Measurements from ENCODE around the gene TMEM260. TPM values are rescaled to one million over a fixed set of nuclear protein-coding genes. Genes with fewer than 3 reads are reported as not detected.
"Not testable (repeated sequence)": the region's sequence is repeated elsewhere in the genome, so short reads cannot be mapped to it uniquely, and the experiment has no call there.

Gene TMEM260
- total RNA-seq, 1 donor from 2014 or later, result 15.9 TPM

- intact Hi-C loops (cut with micrococcal nuclease), result no loop called here
- no peak for DNase-seq (ENCODE audit: low spot score)
Measured at GRCh38 chr14:56661478-56661877, 81.9 kb downstream of the TMEM260 start.

GRCh38 chr14:56664811-56665421 is 85.3 kb downstream of the TMEM260 start:
- intact Hi-C loops (cut with micrococcal nuclease), result no loop called here
- Mint-ChIP-seq H3K27me3 (ENCODE audit: low read depth) (no peaks in the 10 kb centered on the region), H3K9me3 (peaks cover 10% of the 10 kb centered on the region), H3K27ac (no peak overlapping the region), H3K4me3 (ENCODE audit: low read depth) (no peak overlapping the region), H3K36me3 (ENCODE audit: low read depth) (no peaks in the 10 kb centered on the region), H3K4me1 (ENCODE audit: low read depth) (no peaks in the 10 kb centered on the region)
- DNase-seq (ENCODE audit: low spot score), result no peak

More at GRCh38 chr14:56661478-56661877, 81.9 kb downstream of the TMEM260 start:
- H3K27ac Mint-ChIP-seq, result no peak overlapping the region
- H3K4me1 Mint-ChIP-seq (ENCODE audit: low read depth), result no peaks in the 10 kb centered on the region
- no peaks in the 10 kb centered on the region for H3K27me3 Mint-ChIP-seq (ENCODE audit: low read depth)
- no peak overlapping the region for H3K4me3 Mint-ChIP-seq (ENCODE audit: low read depth)
- H3K9me3 Mint-ChIP-seq, result peaks cover 4% of the 10 kb centered on the region
- H3K36me3 Mint-ChIP-seq (ENCODE audit: low read depth), result no peaks in the 10 kb centered on the region

GRCh38 chr14:56666294-56666693 is 86.7 kb downstream of the TMEM260 start:
- Mint-ChIP-seq H3K36me3 (ENCODE audit: low read depth) (no peaks in the 10 kb centered on the region), H3K4me3 (ENCODE audit: low read depth) (no peak overlapping the region), H3K4me1 (ENCODE audit: low read depth) (no peaks in the 10 kb centered on the region), H3K27me3 (ENCODE audit: low read depth) (no peaks in the 10 kb centered on the region), H3K27ac (no peak overlapping the region), H3K9me3 (peaks cover 10% of the 10 kb centered on the region)
- no peak for DNase-seq (ENCODE audit: low spot score)
- intact Hi-C loops (cut with micrococcal nuclease), result no loop called here

GRCh38 chr14:56666716-56667115 is 87.1 kb downstream of the TMEM260 start:
- no peaks in the 10 kb centered on the region for H3K27me3 Mint-ChIP-seq (ENCODE audit: low read depth)
- no peak overlapping the region for H3K27ac Mint-ChIP-seq
- no peak overlapping the region for H3K4me3 Mint-ChIP-seq (ENCODE audit: low read depth)
- DNase-seq (ENCODE audit: low spot score), result no peak
- no peaks in the 10 kb centered on the region for H3K4me1 Mint-ChIP-seq (ENCODE audit: low read depth)
- H3K9me3 Mint-ChIP-seq, result peaks cover 10% of the 10 kb centered on the region
- intact Hi-C loops (cut with micrococcal nuclease), result no loop called here
- no peaks in the 10 kb centered on the region for H3K36me3 Mint-ChIP-seq (ENCODE audit: low read depth)

- H3K27ac Mint-ChIP-seq; intact Hi-C loops (cut with micrococcal nuclease); H3K27me3 Mint-ChIP-seq (ENCODE audit: low read depth); H3K4me1 Mint-ChIP-seq (ENCODE audit: low read depth); H3K36me3 Mint-ChIP-seq (ENCODE audit: low read depth); H3K4me3 Mint-ChIP-seq (ENCODE audit: low read depth); DNase-seq (ENCODE audit: low spot score): not testable (repeated sequence)
- peaks cover 10% of the 10 kb centered on the region for H3K9me3 Mint-ChIP-seq
Measured at GRCh38 chr14:56667290-56667689, 87.7 kb downstream of the TMEM260 start.

GRCh38 chr14:56676042-56676441 is 96.4 kb downstream of the TMEM260 start:
- Mint-ChIP-seq H3K36me3 (ENCODE audit: low read depth) (no peaks in the 10 kb centered on the region), H3K27ac (no peak overlapping the region), H3K9me3 (no peaks in the 10 kb centered on the region), H3K27me3 (ENCODE audit: low read depth) (no peaks in the 10 kb centered on the region), H3K4me1 (ENCODE audit: low read depth) (no peaks in the 10 kb centered on the region), H3K4me3 (ENCODE audit: low read depth) (no peak overlapping the region)
- DNase-seq (ENCODE audit: low spot score), result no peak
- intact Hi-C loops (cut with micrococcal nuclease), result no loop called here

GRCh38 chr14:56678838-56679237 is 99.2 kb downstream of the TMEM260 start:
- no peaks in the 10 kb centered on the region for H3K36me3 Mint-ChIP-seq (ENCODE audit: low read depth)
- H3K4me3 Mint-ChIP-seq (ENCODE audit: low read depth), result no peak overlapping the region
- H3K9me3 Mint-ChIP-seq, result no peaks in the 10 kb centered on the region
- H3K27me3 Mint-ChIP-seq (ENCODE audit: low read depth), result no peaks in the 10 kb centered on the region
- no peaks in the 10 kb centered on the region for H3K4me1 Mint-ChIP-seq (ENCODE audit: low read depth)
- H3K27ac Mint-ChIP-seq, result no peak overlapping the region
- intact Hi-C loops (cut with micrococcal nuclease), result no loop called here
- DNase-seq (ENCODE audit: low spot score), result no peak

DNA sequence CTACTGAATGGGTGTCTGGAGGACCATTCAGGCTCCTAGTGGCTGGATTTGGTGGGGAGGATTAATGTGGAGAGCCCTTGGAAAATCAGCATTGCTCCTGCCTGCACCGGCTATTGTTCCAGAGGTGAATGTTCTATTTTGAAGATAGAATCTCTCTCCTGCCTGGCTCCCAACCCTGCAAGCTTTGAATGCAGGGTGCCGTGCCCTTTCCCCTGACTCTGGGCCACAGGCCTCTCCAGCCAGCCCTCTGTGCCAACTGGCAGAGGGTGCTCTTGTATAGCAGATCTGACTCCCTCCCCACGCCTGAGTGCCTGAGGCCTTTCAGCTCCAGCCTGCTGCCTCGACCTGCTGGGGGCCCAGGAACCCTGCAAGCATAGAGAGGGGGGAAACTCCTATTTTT is 106.8 kb downstream of the TMEM260 start:
- Mint-ChIP-seq H3K4me3 (ENCODE audit: low read depth) (no peak overlapping the region), H3K9me3 (no peaks in the 10 kb centered on the region), H3K27me3 (ENCODE audit: low read depth) (no peaks in the 10 kb centered on the region), H3K4me1 (ENCODE audit: low read depth) (no peaks in the 10 kb centered on the region), H3K27ac (no peak overlapping the region), H3K36me3 (ENCODE audit: low read depth) (no peaks in the 10 kb centered on the region)
- intact Hi-C loops (cut with micrococcal nuclease), result no loop called here
- no peak for DNase-seq (ENCODE audit: low spot score)

DNA sequence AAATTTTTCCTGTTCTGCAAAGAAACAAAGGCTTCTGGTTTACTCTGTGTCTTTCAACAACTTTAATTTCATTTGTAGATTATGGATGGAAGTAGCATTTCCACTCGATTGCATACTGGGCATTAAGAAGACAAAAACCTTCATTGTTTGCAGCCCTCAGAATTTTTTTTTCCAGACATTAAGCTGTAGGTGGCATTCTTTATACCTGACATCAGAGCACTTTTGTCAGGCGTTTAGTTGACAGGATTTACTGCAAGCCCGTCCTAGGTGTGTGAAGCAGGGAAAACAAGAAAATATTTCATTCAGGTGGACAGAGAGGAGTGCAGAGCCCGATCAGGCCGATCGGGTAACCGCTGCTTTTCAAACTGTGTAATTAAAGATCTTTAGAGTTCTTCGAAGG is 107.5 kb downstream of the TMEM260 start:
- Mint-ChIP-seq H3K4me3 (ENCODE audit: low read depth) (no peak overlapping the region), H3K4me1 (ENCODE audit: low read depth) (no peaks in the 10 kb centered on the region), H3K36me3 (ENCODE audit: low read depth) (no peaks in the 10 kb centered on the region), H3K9me3 (no peaks in the 10 kb centered on the region), H3K27ac (no peak overlapping the region), H3K27me3 (ENCODE audit: low read depth) (no peaks in the 10 kb centered on the region)
- DNase-seq (ENCODE audit: low spot score), result no peak
- intact Hi-C loops (cut with micrococcal nuclease), result no loop called here

DNA sequence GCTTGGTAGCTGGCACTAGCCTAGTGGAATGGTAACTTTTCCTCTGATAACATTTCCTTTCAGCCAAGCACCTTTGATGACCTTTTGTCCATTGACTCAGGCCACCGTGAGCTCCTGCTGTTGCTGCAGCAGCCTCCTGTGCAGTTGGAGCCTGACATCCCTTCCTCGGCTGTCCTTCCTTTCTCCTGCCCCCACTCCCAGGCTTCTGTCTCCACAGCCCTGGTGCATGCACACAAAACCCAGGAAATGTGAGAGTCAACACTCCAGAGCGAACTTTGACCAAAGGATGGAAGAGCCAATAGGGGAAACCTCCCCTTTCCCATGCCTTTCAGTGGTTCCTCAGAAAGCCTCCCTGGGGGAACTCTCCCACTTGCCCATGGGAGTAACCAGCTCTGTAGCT is 115.0 kb downstream of the TMEM260 start:
- no peaks in the 10 kb centered on the region for H3K4me1 Mint-ChIP-seq (ENCODE audit: low read depth)
- H3K27ac Mint-ChIP-seq, result no peak overlapping the region
- intact Hi-C loops (cut with micrococcal nuclease), result no loop called here
- no peaks in the 10 kb centered on the region for H3K9me3 Mint-ChIP-seq
- DNase-seq (ENCODE audit: low spot score), result no peak
- no peaks in the 10 kb centered on the region for H3K27me3 Mint-ChIP-seq (ENCODE audit: low read depth)
- no peak overlapping the region for H3K4me3 Mint-ChIP-seq (ENCODE audit: low read depth)
- H3K36me3 Mint-ChIP-seq (ENCODE audit: low read depth), result no peaks in the 10 kb centered on the region

DNA sequence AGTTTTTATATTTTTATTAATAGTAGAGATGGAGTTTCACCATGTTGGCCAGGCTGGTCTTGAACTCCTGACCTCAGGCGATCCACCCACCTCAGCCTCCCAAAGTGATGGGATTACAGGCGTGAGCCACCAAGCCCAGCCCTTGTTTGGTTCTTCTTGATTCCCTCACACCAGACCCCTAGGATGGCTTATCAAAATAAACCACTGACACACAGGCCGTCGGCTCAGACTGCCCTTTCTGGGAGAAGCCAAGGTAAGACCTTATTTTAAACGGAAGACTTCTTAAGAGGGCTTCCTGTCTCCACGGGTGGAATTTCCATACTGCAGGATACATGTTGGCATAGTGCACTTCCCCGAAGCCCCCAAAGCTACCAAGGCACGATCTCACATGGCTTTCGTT is 115.6 kb downstream of the TMEM260 start:
- H3K9me3 Mint-ChIP-seq; intact Hi-C loops (cut with micrococcal nuclease); H3K4me3 Mint-ChIP-seq (ENCODE audit: low read depth); H3K27ac Mint-ChIP-seq; DNase-seq (ENCODE audit: low spot score); H3K36me3 Mint-ChIP-seq (ENCODE audit: low read depth); H3K4me1 Mint-ChIP-seq (ENCODE audit: low read depth); H3K27me3 Mint-ChIP-seq (ENCODE audit: low read depth): not testable (repeated sequence)

Other genes with a start within 250 kb of the TMEM260 start
- gene OTX2, start 230.7 kb downstream of the TMEM260 start, total RNA-seq, result not detected in 2 replicates

Data from activated T-helper 2 cell treated with anti-CD3 and anti-CD28 coated beads, Interferon-gamma antibody, Interleukin-2, Interleukin-4, amounts not matched to agents 10 μg/mL and 5 μg/mL and 100 μg/mL, durations not matched to agents 14 hours and 24 hours and 36 hours (primary cell).